K562 (cell line): Measurements from ENCODE around the gene SAMD14. TPM values are rescaled to one million over a fixed set of nuclear protein-coding genes. Genes with fewer than 3 reads are reported as not detected.

Experiments
- ATAC-seq: fragments of 200-7000 bp; cut with Tn5 transposase; 3 replicates; pipeline ENCODE4 v1.9.1; 2020; ENCODE audit warnings: moderate library complexity
- BruUV-seq: library from RNA; stranded (reverse); fragments of 400-500 nt; replicated peaks from 2 replicates; lab custom pipeline; 2021; lab: Mats Ljungman, UMichigan
- CTCF ChIA-PET: fragments of 300-600 bp; formaldehyde crosslinking; extraction: SDS; loops from one replicate; lab custom pipeline; 2021; ENCODE audit warnings: low intra/inter-chr PET ratio; lab: Yijun Ruan, JAX
- POLR2A ChIA-PET: fragments of 300-600, 350-650 bp; sonication (Branson Sonifier 250); formaldehyde crosslinking; extraction: SDS; loops from one replicate; lab custom pipeline; 2021; ENCODE audit warnings: antibody characterized with exemption, inconsistent platforms; lab: Yijun Ruan, JAX
- DNase-seq, 4 experiments: peaks; one replicate each; pipeline versions ENCODE4 v3.0.0 to v3.0.0-alpha.2; 2011 to 2018; ENCODE audit warnings: low spot score in 3 of 4, mixed read lengths in 3 of 4; ENCODE audit errors: extremely low read depth in 1 of 4
- FAIRE-seq: peaks from 2 replicates; lab custom pipeline; 2011; peaks lifted over from hg19 to GRCh38; lab: Jason Lieb, UNC
- H2AFZ ChIP-seq: 2 replicates; pipeline ENCODE4 v1.6.0; 2011; ENCODE audit warnings: low read depth, low read length, control low read depth, inconsistent platforms
- H3K27ac ChIP-seq: fragments of 200-600 bp; 3 replicates; pipeline ENCODE4 v1.8.0; 2011; ENCODE audit warnings: low read depth, mild to moderate bottlenecking, control low read depth, inconsistent platforms, low read length, moderate library complexity, mixed read lengths; ENCODE audit errors: extremely low read depth
- H3K27me3 ChIP-seq, 2 experiments: fragments of 300-600 bp in 1 of 2; 2 replicates in 1 of 2; 3 replicates in 1 of 2; pipeline versions ENCODE4 v1.6.0 to v1.8.0; 2011; ENCODE audit warnings: inconsistent platforms in 2 of 2, low read length in 2 of 2, mild to moderate bottlenecking in 1 of 2, mixed read lengths in 1 of 2, moderate library complexity in 1 of 2; ENCODE audit not compliant: control insufficient read depth in 2 of 2, insufficient read depth in 2 of 2
- H3K36me3 ChIP-seq: fragments of 300-600 bp; 3 replicates; pipeline ENCODE4 v1.8.0; 2011; ENCODE audit warnings: mild to moderate bottlenecking, low read length, inconsistent platforms; ENCODE audit not compliant: control insufficient read depth, insufficient read depth
- H3K4me1 ChIP-seq, 2 experiments: fragments of 200-600 bp in 1 of 2; replicated peaks in 1 of 2; 2 replicates in 1 of 2; 3 replicates in 1 of 2; pipeline versions ENCODE4 v1.5.1 to v1.8.0; 2011; ENCODE audit warnings: inconsistent platforms in 2 of 2, low read length in 2 of 2, mild to moderate bottlenecking in 1 of 2, mixed read lengths in 1 of 2, moderate library complexity in 1 of 2; ENCODE audit not compliant: control insufficient read depth in 2 of 2, insufficient read depth in 2 of 2
- H3K4me2 ChIP-seq: 2 replicates; pipeline ENCODE4 v1.6.1; 2011; ENCODE audit warnings: low read length, control low read depth, inconsistent platforms, mixed read lengths; ENCODE audit not compliant: insufficient read depth
- H3K4me3 ChIP-seq: fragments of 200-600 bp; sonication (generic), shearing (Covaris generic); 2 replicates; pipeline ENCODE4 v1.5.1; 2016; ENCODE audit warnings: control low read depth, inconsistent platforms
- H3K79me2 ChIP-seq: fragments of 200-600 bp; 3 replicates; pipeline ENCODE4 v1.8.0; 2011; ENCODE audit warnings: low read length, inconsistent platforms; ENCODE audit not compliant: control insufficient read depth, insufficient read depth
- H3K9ac ChIP-seq, 2 experiments: 2 replicates each; pipeline versions ENCODE4 v1.6.0 to v1.6.1; 2011; ENCODE audit warnings: low read depth in 2 of 2, low read length in 2 of 2, control low read depth in 1 of 2, inconsistent platforms in 1 of 2, mild to moderate bottlenecking in 1 of 2, mixed read lengths in 1 of 2; ENCODE audit not compliant: insufficient read depth in 1 of 2
- H3K9me1 ChIP-seq: one replicate; pipeline ENCODE4 v1.6.0; 2011; ENCODE audit warnings: inconsistent platforms, mild to moderate bottlenecking, low read length, moderate library complexity; ENCODE audit not compliant: control insufficient read depth, insufficient read depth
- H3K9me3 ChIP-seq: replicated peaks from 2 replicates; pipeline ENCODE4 v1.5.1; 2011; ENCODE audit warnings: low read depth, low read length, inconsistent platforms; ENCODE audit not compliant: control insufficient read depth, insufficient read depth
- H4K20me1 ChIP-seq: replicated peaks from 2 replicates; pipeline ENCODE4 v1.6.1; 2011; ENCODE audit warnings: low read length, inconsistent platforms, mixed read lengths; ENCODE audit not compliant: control insufficient read depth, insufficient read depth
- BCL6 ChIP-seq: fragments of 250-450 bp; sonication (Bioruptor Pico); IDR thresholded peaks from 2 replicates; pipeline ENCODE4 v1.4.0; 2020
- BMI1 ChIP-seq: fragments of 150-350 bp; IDR thresholded peaks from 2 replicates; pipeline ENCODE4 v1.6.1; 2014; ENCODE audit warnings: low read length
- CBX2 ChIP-seq: fragments of 200-600 bp; sonication (generic); IDR thresholded peaks from one replicate; pipeline ENCODE4 v1.6.1; 2012; ENCODE audit warnings: mild to moderate bottlenecking, low read length, inconsistent platforms; ENCODE audit not compliant: insufficient read depth, poor library complexity, severe bottlenecking
- FOXJ3 ChIP-seq: sonication (generic); formaldehyde crosslinking; IDR thresholded peaks from 2 replicates; pipeline ENCODE4 v1.4.0; 2020; ENCODE audit warnings: mild to moderate bottlenecking, missing genetic modification reagents
- GATA2 ChIP-seq: sonication (generic); formaldehyde crosslinking; IDR thresholded peaks from 2 replicates; pipeline ENCODE4 v1.4.0; 2020; ENCODE audit warnings: mild to moderate bottlenecking, missing genetic modification reagents
- NR1H2 ChIP-seq: sonication (generic); formaldehyde crosslinking; IDR thresholded peaks from 2 replicates; pipeline ENCODE4 v1.4.0; 2020; ENCODE audit warnings: mild to moderate bottlenecking, missing genetic modification reagents
- RBM17 ChIP-seq: fragments of 200-400 bp; formaldehyde crosslinking; IDR thresholded peaks from 2 replicates; pipeline ENCODE4 v1.6.1; 2017; ENCODE audit warnings: low read depth, mild to moderate bottlenecking, low read length, borderline replicate concordance
- TSC22D4 ChIP-seq: fragments of 450-650 bp; IDR thresholded peaks from 2 replicates; pipeline ENCODE4 v1.6.1; 2016; ENCODE audit warnings: missing genetic modification characterization, missing biosample characterization, control low read depth
- ZBTB49 ChIP-seq: sonication (generic); formaldehyde crosslinking; IDR thresholded peaks from 2 replicates; pipeline ENCODE4 v1.8.0; 2022; ENCODE audit warnings: missing genetic modification reagents, mild to moderate bottlenecking, borderline replicate concordance
- ZNF133 ChIP-seq: fragments of 250-450 bp; sonication (Bioruptor Pico); IDR thresholded peaks from 2 replicates; pipeline ENCODE4 v1.4.0; 2020; ENCODE audit warnings: mild to moderate bottlenecking
- ZNF668 ChIP-seq: fragments of 250-450 bp; sonication (Bioruptor Pico); IDR thresholded peaks from 2 replicates; pipeline ENCODE4 v1.8.0; 2022; ENCODE audit warnings: mild to moderate bottlenecking, inconsistent platforms
- WGBS: fragments of 100-300 bp; shearing (Covaris generic); methylation state at CpG from one replicate; pipeline ENCODE4 v1.1.6; 2016; ENCODE audit warnings: low coverage, mixed read lengths; ENCODE audit not compliant: insufficient coverage; ENCODE audit errors: missing lambda C conversion rate; 5-methylcytosine and 5-hydroxymethylcytosine counted together
- in situ Hi-C: fragments of 300-500 bp; cut with MboI; formaldehyde crosslinking; loops from 4 replicates; pipeline ENCODE4 v1.15.0; 2018; ENCODE audit warnings: inconsistent platforms, mixed read lengths
- intact Hi-C: fragments of 100-400 bp; cut with micrococcal nuclease; formaldehyde crosslinking; loops from 2 replicates; pipeline ENCODE4 v1.14.2; 2022
- polyA plus RNA-seq, 8 experiments: library from polyadenylated mRNA; depleted of rRNA in 4 of 8; stranded (reverse) in 5 of 8; unstranded in 3 of 8; fragments of >200 nt; fragmentation: Nextera tagmentation in 2 of 8; fragmentation: Illumina TruSeq in 1 of 8; extraction: Ambion mirVana in 2 of 8; extraction: Trizol in 1 of 8; gene quantifications; 2 replicates each; pipeline versions ENCODE4 v1.2.1 to v1.2.3, GENCODE V29; 2011 to 2014; ENCODE audit warnings: inconsistent platforms in 1 of 8, missing spikeins in 1 of 8
- total RNA-seq, 7 experiments: library from RNA; depleted of rRNA in 6 of 7; stranded (reverse); fragments of >200 nt in 6 of 7; fragmentation: Illumina TruSeq in 2 of 7; extraction: Trizol in 2 of 7; gene quantifications; 2 replicates each; pipeline versions ENCODE4 v1.2.1 to v1.2.3, GENCODE V29; 2011 to 2021; ENCODE audit warnings: low replicate concordance in 1 of 7
- TF ChIP-seq, protein P1 (sequence below): sonication (generic); formaldehyde crosslinking; IDR thresholded peaks from 2 replicates; pipeline ENCODE4 v1.8.1; 2023; ENCODE audit warnings: mild to moderate bottlenecking, missing genetic modification reagents

Gene SAMD14
- total and polyA plus RNA-seq, 9 of the 15 experiments (the other 6 are each of a cell fraction or from before 2014, with no cell fraction given), result 0.04 to 0.07 TPM; not detected in 7

DNA sequence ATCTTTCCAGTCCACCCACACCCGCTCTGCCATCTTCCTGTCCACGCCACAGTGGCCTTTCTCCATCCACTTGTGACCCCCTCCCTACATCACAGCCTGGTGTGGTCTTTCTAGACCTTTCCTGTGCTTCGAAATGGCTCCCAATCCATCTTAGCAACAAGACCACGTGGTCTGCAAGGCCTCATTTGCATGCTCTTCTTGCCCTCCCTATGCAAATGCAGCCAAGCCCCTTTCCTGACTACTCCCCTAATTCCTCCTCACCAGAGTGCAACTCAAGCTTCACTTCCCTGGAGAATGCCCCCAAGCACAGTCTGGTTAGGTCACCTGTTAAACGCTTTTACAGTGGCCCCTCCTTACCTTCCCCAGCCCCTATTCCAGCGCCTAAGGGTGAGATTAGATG, 14.4 kb upstream of the SAMD14 start (continued):
- TF ChIP-seq RBM17 (no peak), CBX2 (no peak), NR1H2 (CRISPR knock-in tag) (no peak), BCL6 (no peak), GATA2 (CRISPR knock-in tag) (no peak)

DNA sequence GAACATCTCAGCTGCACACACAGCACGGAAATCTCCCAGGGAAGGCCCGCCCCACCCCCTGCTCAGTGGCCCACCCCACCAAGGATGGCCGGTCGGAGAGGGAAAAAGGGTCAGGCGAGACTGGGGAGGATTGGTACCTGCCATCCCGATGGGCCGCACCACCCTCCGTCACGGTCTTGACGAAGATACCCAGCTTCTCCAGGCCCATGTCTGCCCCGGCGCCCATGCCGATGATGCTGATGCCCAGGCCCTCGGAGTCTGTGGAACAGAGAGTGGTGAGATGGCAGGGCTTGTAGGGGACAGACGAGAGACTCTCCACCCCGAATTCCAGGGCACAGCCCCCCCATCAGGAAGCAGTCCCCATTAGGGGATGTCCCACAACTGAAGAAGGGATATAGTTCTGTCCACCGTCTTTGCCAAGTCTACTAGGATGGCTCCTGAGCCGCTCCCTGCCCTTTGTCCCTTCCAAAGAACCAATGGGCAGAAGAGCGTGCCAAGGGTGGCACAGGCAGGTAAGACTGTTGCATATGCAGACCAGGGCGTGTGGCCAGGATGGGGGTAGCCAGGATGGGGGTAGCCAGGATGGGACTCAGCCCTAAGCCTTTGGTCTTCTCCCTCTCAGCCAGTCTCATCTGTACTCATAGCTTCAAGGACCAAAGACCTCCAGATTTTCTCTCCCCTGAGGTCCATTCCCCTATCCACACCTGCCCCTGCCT, 13.7 kb upstream of the SAMD14 start:
- ATAC-seq (no peak), DNase-seq (no peak), FAIRE-seq (no peak)
- ChIA-PET CTCF (interaction anchor here (0.9 kb wide), 1 partner anchor 18 kb away, joined by 3 read pairs; no protein-coding TSS in a partner anchor), POLR2A (interaction anchor here (0.7 kb wide), 1 partner anchor 46 kb away, joined by 4 read pairs; no protein-coding TSS in a partner anchor)
- Histone ChIP-seq H3K36me3 (peaks cover 92% of the 10 kb centered on the region), H3K9ac (no peak overlapping the region), H3K27me3 (no peaks in the 10 kb centered on the region), H3K4me3 (no peak overlapping the region), H3K9me1 (peaks cover 17% of the 10 kb centered on the region), H3K4me1 (peaks cover 25 to 52% of the 10 kb centered on the region in 2 experiments; a peak in 4 of 5 replicates), H3K9me3 (no peaks in the 10 kb centered on the region), H3K4me2 (no peak overlapping the region), H4K20me1 (peaks cover 20% of the 10 kb centered on the region), H3K27ac (no peak overlapping the region), H3K79me2 (peaks cover 63% of the 10 kb centered on the region), H2AFZ (no peak overlapping the region)
- BruUV-seq, result no TSS peak
- in situ Hi-C loops (no loop called here), intact Hi-C loops (no loop called here)
- TF ChIP-seq BMI1 (no peak), ZNF668 (no peak), ZBTB49 (no peak), FOXJ3 (CRISPR knock-in tag) (no peak), TSC22D4 (tag) (no peak), ZNF133 (CRISPR knock-in tag) (no peak)
- TF ChIP-seq, protein P1, sequence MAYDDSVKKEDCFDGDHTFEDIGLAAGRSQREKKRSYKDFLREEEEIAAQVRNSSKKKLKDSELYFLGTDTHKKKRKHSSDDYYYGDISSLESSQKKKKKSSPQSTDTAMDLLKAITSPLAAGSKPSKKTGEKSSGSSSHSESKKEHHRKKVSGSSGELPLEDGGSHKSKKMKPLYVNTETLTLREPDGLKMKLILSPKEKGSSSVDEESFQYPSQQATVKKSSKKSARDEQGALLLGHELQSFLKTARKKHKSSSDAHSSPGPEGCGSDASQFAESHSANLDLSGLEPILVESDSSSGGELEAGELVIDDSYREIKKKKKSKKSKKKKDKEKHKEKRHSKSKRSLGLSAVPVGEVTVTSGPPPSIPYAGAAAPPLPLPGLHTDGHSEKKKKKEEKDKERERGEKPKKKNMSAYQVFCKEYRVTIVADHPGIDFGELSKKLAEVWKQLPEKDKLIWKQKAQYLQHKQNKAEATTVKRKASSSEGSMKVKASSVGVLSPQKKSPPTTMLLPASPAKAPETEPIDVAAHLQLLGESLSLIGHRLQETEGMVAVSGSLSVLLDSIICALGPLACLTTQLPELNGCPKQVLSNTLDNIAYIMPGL (CRISPR knock-in tag), result no peak
- 96% methylated on average over 11 of the region's 20 CpGs for WGBS
